GM19025 (cell line): Measurements from ENCODE around the gene FRMD4A.

Experiments used
- ATAC-seq: cut with Tn5 transposase; IDR thresholded peaks from one replicate; pipeline ENCODE4 v1.9.1; 2021; ENCODE audit warnings: mild to moderate bottlenecking, low read depth, moderate library complexity; ENCODE audit not compliant: unreplicated experiment

The FRMD4A gene

DNA sequence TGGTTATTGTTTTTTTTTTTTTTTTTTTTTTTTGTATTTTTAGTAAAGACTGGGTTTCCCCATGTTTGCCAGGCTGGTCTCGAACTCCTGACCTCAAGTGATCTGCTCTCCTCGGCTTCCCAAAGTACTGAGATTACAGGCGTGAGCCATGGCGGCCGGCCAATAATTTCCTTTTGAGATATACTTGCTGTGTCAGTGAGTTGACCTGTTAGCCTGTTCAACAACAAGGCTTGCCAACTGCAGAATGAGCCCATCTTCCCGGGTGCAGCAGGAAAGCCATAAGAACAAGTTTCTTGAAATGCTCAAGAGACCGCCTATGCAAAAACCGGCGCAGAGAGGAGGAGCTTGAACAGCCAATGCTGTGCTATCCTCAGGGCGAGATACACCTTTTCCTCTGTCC is 631.5 kb downstream of the FRMD4A start:
- no peak for ATAC-seq

DNA sequence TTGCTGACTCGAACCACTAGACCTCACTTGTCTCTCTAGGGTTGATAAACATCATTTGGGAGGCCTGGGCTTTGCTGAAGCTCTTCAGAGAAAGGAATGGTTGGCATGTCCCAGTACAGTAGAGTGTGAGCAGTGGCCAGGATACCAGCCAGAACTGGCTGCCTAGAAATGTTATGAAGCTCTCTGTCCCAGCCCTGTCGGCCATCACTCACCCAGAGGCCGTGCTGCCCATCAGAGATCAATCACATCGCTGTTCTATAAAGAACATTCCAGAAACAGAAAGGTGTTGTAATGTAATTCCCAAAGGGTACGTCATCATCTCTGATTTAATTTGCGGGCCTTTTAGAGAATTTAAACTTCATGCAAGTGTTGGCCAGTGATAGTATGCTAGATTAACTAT is 632.5 kb downstream of the FRMD4A start:
- ATAC-seq, result no peak

DNA sequence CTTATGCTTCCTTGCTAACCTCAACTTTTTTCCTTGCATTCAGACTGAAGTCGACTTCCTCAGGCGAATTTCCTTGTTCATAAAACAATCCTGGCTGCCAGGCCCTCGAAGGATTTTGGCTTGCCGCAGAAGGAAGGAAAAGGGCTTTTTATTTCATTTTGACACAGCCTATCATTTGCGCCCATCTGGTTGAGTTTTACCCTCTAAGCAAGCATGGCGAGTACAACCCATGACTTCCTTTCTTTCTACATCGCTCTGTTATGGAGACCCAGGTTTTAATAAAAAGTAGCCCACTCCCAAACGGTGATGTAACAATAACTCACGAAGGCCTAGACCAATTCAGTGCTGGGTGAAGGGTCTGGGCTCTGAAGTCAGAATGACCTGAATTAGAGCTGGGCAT is 634.7 kb downstream of the FRMD4A start:
- ATAC-seq, result no peak

GRCh38 chr10:13695588-13695987 is 635.1 kb downstream of the FRMD4A start:
- ATAC-seq, result no peak

DNA sequence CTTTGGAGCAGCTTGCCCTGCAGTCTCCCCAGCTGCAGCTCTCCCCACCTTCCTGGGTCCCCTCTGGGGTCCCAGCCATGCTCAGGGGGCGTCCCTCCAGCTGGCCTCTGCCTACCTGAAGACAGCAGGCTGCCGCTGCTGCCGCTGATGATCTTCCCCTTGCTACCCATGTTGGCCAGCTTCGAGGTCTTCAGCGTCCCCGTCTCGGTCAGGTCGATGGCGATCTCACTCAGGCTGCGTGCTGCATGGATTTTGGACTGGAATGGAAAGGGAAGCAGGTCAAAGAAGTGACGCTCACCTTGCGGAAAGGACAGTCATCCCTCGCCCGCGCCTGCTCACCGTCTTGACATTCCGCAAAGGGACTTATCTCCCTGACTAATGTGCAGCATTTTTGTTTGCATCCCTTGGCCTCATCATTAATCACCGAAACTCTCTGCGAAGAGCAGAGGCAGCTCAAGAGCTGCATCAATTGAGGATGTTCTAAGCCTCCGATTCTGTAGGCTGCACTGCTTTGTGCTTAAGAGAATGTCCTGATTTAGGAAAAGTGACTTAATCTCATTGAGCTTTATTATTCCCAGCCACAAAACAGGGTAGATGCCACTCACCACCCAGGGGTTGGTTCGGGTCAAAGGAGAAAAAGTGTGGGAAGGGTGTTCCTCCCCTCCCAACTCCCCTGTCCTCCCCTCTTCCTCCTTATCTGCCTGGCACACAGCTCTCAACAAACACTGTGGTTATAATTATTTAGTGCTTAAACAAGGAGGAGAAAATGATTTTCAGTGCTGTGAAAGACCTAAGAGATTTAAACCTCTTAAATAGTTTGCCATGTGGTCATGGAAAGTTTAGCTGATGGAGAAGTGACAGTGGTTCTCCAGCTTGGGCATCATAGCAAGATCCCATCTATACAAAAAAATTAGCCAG is 636.7 kb downstream of the FRMD4A start:
- ATAC-seq, result no peak

GRCh38 chr10:13690281-13690825 is 640.4 kb downstream of the FRMD4A start:
- ATAC-seq, result no peak

- ATAC-seq, result no peak
Observed at GRCh38 chr10:13686331-13686752, 644.4 kb downstream of the FRMD4A start.

GRCh38 chr10:13685885-13686284 is 644.8 kb downstream of the FRMD4A start:
- no peak for ATAC-seq

DNA sequence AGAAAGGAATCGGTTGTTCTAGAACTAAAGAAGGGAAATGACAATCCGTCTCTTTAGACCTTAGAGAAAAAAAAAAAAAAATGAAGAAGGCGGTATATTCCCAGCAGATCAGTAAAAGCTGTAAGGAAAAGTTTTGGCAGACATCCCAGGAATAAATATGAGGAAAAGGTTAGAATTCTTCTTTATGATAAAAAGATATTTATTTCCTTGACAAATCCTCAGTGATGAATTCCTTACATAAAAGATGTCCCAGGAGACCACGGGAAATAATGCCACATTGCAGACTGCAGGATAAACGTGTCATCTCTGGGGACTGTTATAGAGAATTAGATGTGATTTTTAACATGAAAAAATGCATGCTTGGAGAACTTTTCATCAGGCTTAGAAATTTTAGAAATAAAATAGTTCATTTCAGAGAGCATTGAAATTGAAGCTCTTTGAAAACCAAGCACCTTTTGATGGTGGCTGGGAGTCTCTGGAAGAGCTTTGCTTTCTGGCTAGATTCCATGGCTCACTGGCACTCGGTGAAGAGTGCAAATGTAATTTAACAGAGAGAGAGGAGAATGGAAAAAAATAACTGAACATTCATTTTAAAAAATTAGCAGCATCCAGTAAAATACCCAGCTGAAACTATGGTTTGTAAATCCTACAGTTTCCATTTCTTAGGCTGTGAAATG is 645.8 kb downstream of the FRMD4A start:
- no peak for ATAC-seq

DNA sequence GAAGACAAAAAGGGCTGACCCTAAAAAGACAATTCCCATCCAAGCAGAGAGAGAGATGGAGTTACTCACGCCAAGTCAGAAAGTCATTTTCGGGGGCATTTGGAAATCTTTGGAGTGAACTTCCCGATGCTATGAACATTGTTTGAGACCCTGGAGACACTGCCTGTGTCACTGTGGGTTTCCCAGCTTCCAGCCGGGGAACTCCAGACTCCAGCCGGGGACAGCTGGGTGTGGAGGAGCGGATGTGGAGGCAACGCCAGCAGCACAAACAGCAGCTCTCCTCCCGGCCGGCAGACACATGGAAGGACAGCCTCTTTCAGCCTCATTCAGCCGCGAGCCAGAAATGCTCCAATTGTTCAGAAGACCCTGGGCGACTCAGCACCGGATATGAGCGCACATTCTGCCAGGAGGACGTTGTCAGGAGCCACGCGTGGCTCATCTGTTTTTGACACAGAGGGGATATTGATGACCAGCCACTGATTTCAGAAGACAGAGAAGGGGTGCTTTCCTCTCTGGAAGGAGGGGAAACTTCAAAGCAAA is 646.4 kb downstream of the FRMD4A start:
- ATAC-seq, result no peak

DNA sequence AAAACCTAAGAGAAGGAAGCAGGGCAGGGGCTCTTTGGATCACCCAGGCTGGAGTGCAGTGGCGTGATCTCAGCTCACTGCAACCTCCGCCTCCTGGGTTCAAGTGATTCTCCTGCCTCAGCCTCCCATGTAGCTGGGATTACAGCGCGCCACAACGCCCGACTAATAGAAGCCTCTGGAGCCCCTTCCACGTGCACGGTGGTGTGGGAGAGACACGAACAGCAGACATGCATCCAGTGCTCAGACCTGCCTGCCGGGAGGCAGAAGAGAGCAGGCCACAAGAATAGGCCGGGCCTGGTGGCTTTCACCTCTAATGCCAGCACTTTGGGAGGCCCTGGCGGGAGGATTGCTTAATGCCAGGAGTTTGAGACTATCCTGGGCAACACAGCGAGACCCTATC is 647.7 kb downstream of the FRMD4A start:
- ATAC-seq, result no peak

DNA sequence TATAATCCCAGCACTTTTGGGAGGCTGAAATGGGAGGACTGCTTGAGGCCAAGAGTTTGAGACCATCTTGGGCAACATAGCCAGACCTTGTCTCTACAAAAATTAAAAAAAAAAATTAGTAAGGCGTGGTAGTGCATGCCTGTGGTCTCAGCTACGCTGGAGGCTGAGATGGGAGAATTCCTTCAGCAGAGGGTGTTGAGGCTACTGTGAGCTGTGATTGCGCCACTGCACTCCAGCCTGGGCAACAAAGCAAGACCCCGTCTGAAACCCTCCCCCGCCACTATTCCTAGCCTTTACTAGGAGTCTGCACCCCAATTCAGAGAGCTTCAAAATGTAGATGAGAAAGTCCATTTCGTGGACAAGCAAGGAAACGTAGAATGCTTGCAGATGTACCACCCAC is 648.8 kb downstream of the FRMD4A start:
- no peak for ATAC-seq

GRCh38 chr10:13681528-13681927 is 649.2 kb downstream of the FRMD4A start:
- no peak for ATAC-seq

GRCh38 chr10:13681095-13681494 is 649.6 kb downstream of the FRMD4A start:
- ATAC-seq, result no peak

- no peak for ATAC-seq
Observed at GRCh38 chr10:13678101-13678843, 652.5 kb downstream of the FRMD4A start.

GRCh38 chr10:13674645-13675588 is 655.8 kb downstream of the FRMD4A start:
- ATAC-seq, result no peak

GRCh38 chr10:13673156-13673555 is 657.6 kb downstream of the FRMD4A start:
- ATAC-seq, result no peak

- no peak for ATAC-seq
Observed at GRCh38 chr10:13672548-13672947, 658.2 kb downstream of the FRMD4A start.

GRCh38 chr10:13671904-13672303 is 658.8 kb downstream of the FRMD4A start:
- ATAC-seq, result no peak
